ENCODE measurements around the gene ERCC8. TPM values are rescaled to one million over a fixed set of nuclear protein-coding genes. Genes with fewer than 3 reads are reported as not detected.

ERCC8 gene
- total RNA-seq, 1 experiment from 2014 or later = 14.4 TPM

DNA sequence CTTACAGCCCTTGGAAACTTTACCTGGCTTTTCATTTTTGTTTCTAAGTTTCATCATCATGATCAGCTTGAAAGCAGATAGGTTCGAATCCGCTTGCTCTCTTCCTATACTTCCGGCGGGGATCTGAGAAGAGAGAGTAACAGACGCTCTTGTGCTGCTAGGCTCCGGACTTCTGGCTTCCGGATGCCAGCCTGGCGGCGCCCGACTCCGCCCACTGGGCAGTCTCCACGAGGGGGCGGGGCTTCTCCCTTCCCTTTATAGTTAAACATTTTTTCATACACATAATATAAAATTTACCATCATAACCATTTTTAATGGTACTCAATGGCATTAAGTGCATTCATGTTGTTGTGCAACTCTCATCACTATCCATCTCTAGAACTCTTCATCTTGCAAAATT lies 51.3 kb downstream of the ERCC8 start:
- H3K4me3 ChIP-seq (ENCODE audit: low read depth in 2 of 2, low read length in 2 of 2) = no peak overlapping the region
- DNase-seq (ENCODE audit: low read depth, low spot score) (no peak), ATAC-seq (no peak)
- H3K27me3 ChIP-seq (ENCODE audit: control insufficient read depth, insufficient read depth, low read length) = no peaks in the 10 kb centered on the region
- TF ChIP-seq, protein P1, sequence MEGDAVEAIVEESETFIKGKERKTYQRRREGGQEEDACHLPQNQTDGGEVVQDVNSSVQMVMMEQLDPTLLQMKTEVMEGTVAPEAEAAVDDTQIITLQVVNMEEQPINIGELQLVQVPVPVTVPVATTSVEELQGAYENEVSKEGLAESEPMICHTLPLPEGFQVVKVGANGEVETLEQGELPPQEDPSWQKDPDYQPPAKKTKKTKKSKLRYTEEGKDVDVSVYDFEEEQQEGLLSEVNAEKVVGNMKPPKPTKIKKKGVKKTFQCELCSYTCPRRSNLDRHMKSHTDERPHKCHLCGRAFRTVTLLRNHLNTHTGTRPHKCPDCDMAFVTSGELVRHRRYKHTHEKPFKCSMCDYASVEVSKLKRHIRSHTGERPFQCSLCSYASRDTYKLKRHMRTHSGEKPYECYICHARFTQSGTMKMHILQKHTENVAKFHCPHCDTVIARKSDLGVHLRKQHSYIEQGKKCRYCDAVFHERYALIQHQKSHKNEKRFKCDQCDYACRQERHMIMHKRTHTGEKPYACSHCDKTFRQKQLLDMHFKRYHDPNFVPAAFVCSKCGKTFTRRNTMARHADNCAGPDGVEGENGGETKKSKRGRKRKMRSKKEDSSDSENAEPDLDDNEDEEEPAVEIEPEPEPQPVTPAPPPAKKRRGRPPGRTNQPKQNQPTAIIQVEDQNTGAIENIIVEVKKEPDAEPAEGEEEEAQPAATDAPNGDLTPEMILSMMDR (IDR thresholded peaks at IDR 0.05) = no peak
- TF ChIP-seq, protein P2, sequence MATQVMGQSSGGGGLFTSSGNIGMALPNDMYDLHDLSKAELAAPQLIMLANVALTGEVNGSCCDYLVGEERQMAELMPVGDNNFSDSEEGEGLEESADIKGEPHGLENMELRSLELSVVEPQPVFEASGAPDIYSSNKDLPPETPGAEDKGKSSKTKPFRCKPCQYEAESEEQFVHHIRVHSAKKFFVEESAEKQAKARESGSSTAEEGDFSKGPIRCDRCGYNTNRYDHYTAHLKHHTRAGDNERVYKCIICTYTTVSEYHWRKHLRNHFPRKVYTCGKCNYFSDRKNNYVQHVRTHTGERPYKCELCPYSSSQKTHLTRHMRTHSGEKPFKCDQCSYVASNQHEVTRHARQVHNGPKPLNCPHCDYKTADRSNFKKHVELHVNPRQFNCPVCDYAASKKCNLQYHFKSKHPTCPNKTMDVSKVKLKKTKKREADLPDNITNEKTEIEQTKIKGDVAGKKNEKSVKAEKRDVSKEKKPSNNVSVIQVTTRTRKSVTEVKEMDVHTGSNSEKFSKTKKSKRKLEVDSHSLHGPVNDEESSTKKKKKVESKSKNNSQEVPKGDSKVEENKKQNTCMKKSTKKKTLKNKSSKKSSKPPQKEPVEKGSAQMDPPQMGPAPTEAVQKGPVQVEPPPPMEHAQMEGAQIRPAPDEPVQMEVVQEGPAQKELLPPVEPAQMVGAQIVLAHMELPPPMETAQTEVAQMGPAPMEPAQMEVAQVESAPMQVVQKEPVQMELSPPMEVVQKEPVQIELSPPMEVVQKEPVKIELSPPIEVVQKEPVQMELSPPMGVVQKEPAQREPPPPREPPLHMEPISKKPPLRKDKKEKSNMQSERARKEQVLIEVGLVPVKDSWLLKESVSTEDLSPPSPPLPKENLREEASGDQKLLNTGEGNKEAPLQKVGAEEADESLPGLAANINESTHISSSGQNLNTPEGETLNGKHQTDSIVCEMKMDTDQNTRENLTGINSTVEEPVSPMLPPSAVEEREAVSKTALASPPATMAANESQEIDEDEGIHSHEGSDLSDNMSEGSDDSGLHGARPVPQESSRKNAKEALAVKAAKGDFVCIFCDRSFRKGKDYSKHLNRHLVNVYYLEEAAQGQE (IDR thresholded peaks at IDR 0.05; ENCODE audit: insufficient read depth in 1 of 2, low read depth in 2 of 2, low read length in 1 of 2) = no peak
- TF ChIP-seq POLR2AphosphoS5 (IDR thresholded peaks at IDR 0.05; ENCODE audit: low read depth, low read length) (no peak), TCF7L2 (IDR thresholded peaks at IDR 0.05; ENCODE audit: low read depth, low read length) (no peak), SIN3A (IDR thresholded peaks at IDR 0.05; ENCODE audit: borderline replicate concordance, insufficient read depth, low read depth, low read length) (no peak)
- ChIA-PET POLR2A (no interaction called here), CTCF (no interaction called here)
- no peak overlapping the region for H3K27ac ChIP-seq (ENCODE audit: low read length)
- in situ Hi-C loops (cut with HindIII; ENCODE audit: low pct_unique_long_range_greater_than_20kb, low sequenced_read_pairs) = no loop called here
- no peaks in the 10 kb centered on the region for H3K9me3 ChIP-seq (ENCODE audit: control insufficient read depth, insufficient read depth, low read depth, low read length)
- intact Hi-C loops (cut with micrococcal nuclease; ENCODE audit: unreplicated experiment) = no loop called here
- no peaks in the 10 kb centered on the region for H3K4me1 ChIP-seq (ENCODE audit: control insufficient read depth, insufficient read depth, low read length)
- no TSS peak for BruUV-seq (replicated peaks)
- H3K36me3 ChIP-seq (ENCODE audit: control insufficient read depth, insufficient read depth, low read length) = no peaks in the 10 kb centered on the region

DNA sequence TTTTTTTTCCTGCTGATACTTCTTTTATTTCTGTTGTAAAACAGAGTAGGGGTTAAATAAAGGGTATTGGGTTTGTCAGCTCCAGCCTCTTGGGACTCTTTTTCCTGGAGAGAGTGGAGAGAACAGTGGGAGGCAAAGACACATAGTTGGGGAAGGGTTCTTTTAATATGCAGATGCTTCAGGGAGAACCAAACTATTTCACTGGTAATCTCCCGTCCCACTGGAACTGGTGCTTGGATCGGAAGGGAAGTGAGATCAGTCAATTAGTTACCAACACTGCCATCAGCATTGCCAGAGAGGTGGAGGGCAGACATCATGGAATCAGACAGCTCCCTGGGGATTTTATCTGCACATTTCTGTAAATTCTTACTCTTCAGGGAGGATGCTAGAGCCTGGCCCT lies 53.2 kb downstream of the ERCC8 start:
- H3K36me3 ChIP-seq (ENCODE audit: control insufficient read depth, insufficient read depth, low read length) = no peaks in the 10 kb centered on the region
- TF ChIP-seq SIN3A (IDR thresholded peaks at IDR 0.05; ENCODE audit: borderline replicate concordance, insufficient read depth, low read depth, low read length) = no peak
- no peak for TF ChIP-seq TCF7L2 (IDR thresholded peaks at IDR 0.05; ENCODE audit: low read depth, low read length)
- TF ChIP-seq, protein P2 (IDR thresholded peaks at IDR 0.05; ENCODE audit: insufficient read depth in 1 of 2, low read depth in 2 of 2, low read length in 1 of 2) = no peak
- no peak for TF ChIP-seq POLR2AphosphoS5 (IDR thresholded peaks at IDR 0.05; ENCODE audit: low read depth, low read length)
- TF ChIP-seq, protein P1 (IDR thresholded peaks at IDR 0.05) = no peak
- ChIA-PET POLR2A (no interaction called here), CTCF (no interaction called here)
- in situ Hi-C loops (cut with HindIII; ENCODE audit: low pct_unique_long_range_greater_than_20kb, low sequenced_read_pairs) = no loop called here
- ATAC-seq (no peak), DNase-seq (ENCODE audit: low read depth, low spot score) (no peak)
- BruUV-seq (replicated peaks) = no TSS peak
- H3K4me3 ChIP-seq (ENCODE audit: low read depth in 2 of 2, low read length in 2 of 2) = no peak overlapping the region
- H3K4me1 ChIP-seq (ENCODE audit: control insufficient read depth, insufficient read depth, low read length) = no peaks in the 10 kb centered on the region
- no peaks in the 10 kb centered on the region for H3K27me3 ChIP-seq (ENCODE audit: control insufficient read depth, insufficient read depth, low read length)
- intact Hi-C loops (cut with micrococcal nuclease; ENCODE audit: unreplicated experiment) = no loop called here
- H3K9me3 ChIP-seq (ENCODE audit: control insufficient read depth, insufficient read depth, low read depth, low read length) = no peaks in the 10 kb centered on the region
- no peak overlapping the region for H3K27ac ChIP-seq (ENCODE audit: low read length)

All from Panc1 (cell line).